Kidney epithelial cell (primary cell): ENCODE results near the gene LHX4. TPM values are rescaled to one million over a fixed set of nuclear protein-coding genes. Genes with fewer than 3 reads are reported as not detected.
A peak's percentile ranks its signal among the peaks of the same experiment; 100 is the strongest.

Experiments used
- DNase-seq: peaks from one replicate; pipeline ENCODE4 v3.0.0-alpha.2; 2010; ENCODE audit warnings: low read depth
- H3K27me3 ChIP-seq: 2 replicates; pipeline ENCODE4 v1.6.0; 2011; ENCODE audit warnings: low read length; ENCODE audit not compliant: control insufficient read depth, insufficient read depth
- H3K36me3 ChIP-seq: 2 replicates; pipeline ENCODE4 v1.5.1; 2011; ENCODE audit warnings: low read length; ENCODE audit not compliant: control insufficient read depth, insufficient read depth
- H3K4me3 ChIP-seq: 2 replicates; pipeline ENCODE4 v1.5.1; 2011; ENCODE audit warnings: low read depth, mild to moderate bottlenecking, control low read depth, low read length
- total RNA-seq: library from RNA; depleted of rRNA; stranded (reverse); fragments of >200 nt; gene quantifications from 2 replicates; pipeline ENCODE4 v1.2.3, GENCODE V29; 2015
- TF ChIP-seq, protein P1 (sequence below): IDR thresholded peaks from 2 replicates; pipeline ENCODE4 v1.5.1; 2011; ENCODE audit warnings: mild to moderate bottlenecking, moderate library complexity, low read length, control low read depth, inconsistent platforms; ENCODE audit not compliant: insufficient read depth, poor library complexity, severe bottlenecking

Gene LHX4
- under 0.01 TPM in 1 of 2 replicates, not detected in the other for total RNA-seq

DNA sequence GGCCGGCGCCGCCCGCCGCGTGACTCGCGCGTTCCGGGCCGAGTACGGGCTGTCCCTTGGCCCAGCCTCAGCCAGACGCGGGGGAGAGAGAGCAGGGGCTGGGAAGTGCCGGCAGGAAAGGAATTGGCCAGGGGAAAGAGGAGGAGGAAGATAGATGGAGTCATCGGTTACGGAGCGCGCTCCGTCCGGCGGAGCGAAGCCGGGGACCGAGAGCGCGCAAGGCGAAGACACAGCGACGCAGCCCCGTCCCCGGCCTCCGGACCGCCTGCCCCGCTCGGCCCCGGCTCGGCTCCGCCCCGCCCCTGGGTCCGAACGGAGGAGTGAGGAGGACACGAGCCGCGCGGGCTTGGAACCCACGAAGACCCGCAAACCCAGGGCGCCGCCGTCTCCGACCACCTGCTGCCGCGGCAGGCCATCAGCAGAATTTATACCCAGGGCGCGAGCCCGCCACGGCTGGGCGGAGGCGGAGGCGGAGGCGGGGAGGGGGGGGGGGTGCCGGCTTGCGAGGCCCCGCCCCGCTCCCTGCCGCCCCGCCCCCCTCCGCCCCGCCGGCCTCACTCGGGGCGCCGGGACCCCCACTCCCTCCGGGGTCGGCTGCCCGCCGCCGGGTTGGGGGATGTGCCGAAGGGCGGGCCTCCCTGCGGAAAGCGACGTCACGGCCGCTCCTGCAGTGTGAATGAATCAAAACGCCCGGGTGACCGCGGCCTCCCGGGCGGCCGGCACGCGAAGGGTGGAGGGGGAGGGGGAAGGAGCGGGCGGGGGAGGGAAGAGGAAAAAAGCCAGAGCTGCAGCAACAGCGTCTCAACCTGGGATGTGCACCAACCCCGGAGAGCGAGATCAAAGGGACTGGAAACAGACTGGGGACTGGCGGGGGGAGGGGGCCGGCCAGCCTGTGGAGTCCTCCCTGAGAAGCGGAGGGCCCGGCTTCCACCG lies at the start of gene LHX4:
Gene LHX4, plus strand, starts transcription at position 782 of the 933 bp plus-strand sequence. CDS start 266 bp downstream, outside the sequence.
- TF ChIP-seq, protein P1, sequence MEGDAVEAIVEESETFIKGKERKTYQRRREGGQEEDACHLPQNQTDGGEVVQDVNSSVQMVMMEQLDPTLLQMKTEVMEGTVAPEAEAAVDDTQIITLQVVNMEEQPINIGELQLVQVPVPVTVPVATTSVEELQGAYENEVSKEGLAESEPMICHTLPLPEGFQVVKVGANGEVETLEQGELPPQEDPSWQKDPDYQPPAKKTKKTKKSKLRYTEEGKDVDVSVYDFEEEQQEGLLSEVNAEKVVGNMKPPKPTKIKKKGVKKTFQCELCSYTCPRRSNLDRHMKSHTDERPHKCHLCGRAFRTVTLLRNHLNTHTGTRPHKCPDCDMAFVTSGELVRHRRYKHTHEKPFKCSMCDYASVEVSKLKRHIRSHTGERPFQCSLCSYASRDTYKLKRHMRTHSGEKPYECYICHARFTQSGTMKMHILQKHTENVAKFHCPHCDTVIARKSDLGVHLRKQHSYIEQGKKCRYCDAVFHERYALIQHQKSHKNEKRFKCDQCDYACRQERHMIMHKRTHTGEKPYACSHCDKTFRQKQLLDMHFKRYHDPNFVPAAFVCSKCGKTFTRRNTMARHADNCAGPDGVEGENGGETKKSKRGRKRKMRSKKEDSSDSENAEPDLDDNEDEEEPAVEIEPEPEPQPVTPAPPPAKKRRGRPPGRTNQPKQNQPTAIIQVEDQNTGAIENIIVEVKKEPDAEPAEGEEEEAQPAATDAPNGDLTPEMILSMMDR, result no peak
- H3K27me3 ChIP-seq, result peaks cover 79% of the 10 kb centered on the region
- no peak for DNase-seq
- H3K36me3 ChIP-seq, result no peaks in the 10 kb centered on the region
- peak within 1 kb of the TSS; percentile 35 for H3K4me3 ChIP-seq

DNA sequence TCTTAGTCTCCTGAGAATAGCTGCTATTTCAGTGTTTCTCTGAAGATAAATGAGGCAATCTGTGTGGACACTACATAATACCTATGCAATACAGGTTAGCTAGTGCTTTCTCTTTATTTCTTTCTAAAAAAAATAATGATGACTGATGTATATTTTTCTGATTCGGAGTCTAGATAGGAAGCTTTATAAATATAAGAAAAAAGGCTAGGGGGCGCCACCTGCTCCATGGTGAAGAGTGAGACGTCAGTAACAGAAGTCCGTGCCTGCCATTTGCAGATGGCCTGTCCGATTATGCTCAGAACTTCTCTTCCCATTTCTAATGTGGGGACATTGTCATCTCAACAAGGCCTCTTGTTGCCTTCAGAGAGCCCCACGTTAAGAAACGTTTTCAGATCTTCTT lies 49.0 kb upstream of the LHX4 start:
- no peaks in the 10 kb centered on the region for H3K27me3 ChIP-seq
- TF ChIP-seq, protein P1, result peak; percentile 50
- H3K4me3 ChIP-seq, result no peak overlapping the region
- H3K36me3 ChIP-seq, result peaks cover 1% of the 10 kb centered on the region
- no peak for DNase-seq

DNA sequence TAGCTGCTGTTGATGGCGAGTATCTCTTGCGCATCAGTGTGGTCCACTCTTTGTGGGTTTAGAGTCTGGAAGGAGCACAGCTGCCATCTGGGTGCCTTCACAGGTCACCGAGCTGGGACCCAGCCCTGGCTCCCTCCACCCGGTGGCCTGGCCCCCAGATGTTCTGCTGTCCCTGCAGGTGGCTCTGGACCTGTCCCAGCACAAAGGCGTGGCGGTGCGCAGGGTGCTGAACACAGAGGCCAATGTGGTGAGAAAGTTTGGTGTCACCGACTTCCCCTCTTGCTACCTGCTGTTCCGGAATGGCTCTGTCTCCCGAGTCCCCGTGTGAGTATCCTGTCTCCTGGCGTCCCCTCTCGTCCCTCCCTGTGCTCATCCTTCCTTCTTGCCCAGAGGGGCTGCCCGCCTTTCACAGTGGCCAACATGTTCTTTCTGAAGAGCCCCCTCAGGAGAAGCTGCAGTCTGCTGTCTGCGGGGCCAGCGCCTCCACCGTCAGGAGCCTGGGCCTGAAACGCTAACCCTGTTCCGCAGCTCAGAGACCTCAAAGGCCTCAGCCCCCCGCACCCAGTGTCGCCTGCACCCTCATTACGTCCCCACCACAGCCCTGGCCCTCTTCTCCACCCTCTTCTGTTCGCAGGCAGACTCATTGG lies 47.9 kb upstream of the LHX4 start:
- peaks cover 1% of the 10 kb centered on the region for H3K36me3 ChIP-seq

DNA sequence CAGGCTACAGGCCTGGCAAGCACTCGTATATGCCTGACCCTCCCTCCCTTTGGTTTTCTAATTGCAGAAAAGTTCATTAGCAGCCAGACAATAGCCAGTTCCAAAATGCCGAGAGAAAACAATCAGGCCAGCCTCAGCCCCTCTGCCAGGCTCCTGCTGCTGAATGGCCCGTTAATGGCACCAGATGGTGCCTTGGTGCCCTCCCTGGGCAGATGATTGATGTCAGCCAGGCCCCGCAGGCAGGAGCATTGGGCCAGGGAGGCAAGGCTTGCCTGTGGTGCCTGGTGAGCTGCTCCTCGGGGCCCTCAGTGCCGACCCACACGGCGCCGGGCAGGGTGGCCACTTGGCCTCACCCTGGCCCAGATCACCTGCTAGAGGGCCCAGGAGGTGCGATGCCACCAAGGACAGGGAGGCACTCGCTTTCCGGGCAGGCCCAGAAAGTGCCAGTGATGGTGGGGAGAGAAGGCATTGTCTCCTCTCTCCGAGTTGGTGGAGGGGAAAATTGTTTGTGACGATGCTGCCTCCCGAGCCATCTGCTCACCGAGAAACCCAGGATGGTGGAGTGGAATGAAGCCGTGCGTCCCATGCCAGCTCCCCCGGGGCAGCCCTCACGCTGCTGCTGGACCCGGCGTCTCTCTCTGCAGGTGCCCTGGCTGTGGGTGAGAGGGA lies 47.3 kb upstream of the LHX4 start:
- TF ChIP-seq, protein P1, result no peak
- DNase-seq, result no peak
- Histone ChIP-seq H3K4me3 (no peak overlapping the region), H3K36me3 (peaks cover 1% of the 10 kb centered on the region), H3K27me3 (no peaks in the 10 kb centered on the region)

More for the DNA sequence above, 47.9 kb upstream of the LHX4 start:
- TF ChIP-seq, protein P1, result no peak
- Histone ChIP-seq H3K27me3 (no peaks in the 10 kb centered on the region), H3K4me3 (no peak overlapping the region)
- no peak for DNase-seq

DNA sequence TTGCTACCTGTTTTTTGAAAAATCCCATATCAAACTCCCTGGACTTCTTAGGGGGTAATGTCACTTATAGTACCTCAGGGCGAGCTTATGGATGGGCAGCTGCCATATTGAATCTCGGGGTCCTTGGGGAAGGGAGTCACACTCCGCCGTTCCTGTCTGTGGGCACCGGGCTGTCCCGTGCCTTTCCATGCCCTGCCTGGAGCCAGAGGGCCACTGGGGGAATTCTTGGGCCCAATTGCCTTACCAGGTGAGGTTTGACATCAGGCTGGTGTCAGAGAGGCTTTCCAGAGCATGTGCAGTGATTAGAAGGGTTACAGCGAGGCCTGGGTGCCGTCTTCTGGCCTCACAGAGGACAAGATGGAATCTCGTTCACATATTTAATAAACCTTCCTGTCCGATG lies 46.6 kb upstream of the LHX4 start:
- no peak for DNase-seq
- Histone ChIP-seq H3K4me3 (no peak overlapping the region), H3K36me3 (peaks cover 1% of the 10 kb centered on the region)

More for the DNA sequence above, 46.6 kb upstream of the LHX4 start:
- no peaks in the 10 kb centered on the region for H3K27me3 ChIP-seq
- TF ChIP-seq, protein P1, result no peak
